ENCODE measurements around the gene NSUN6. TPM values are rescaled to one million over a fixed set of nuclear protein-coding genes. Genes with fewer than 3 reads are reported as not detected.

NSUN6 gene
- total and polyA plus RNA-seq, 2 donors: 6.0 to 42.0 TPM

GRCh38 chr10:18514537-18514936 is 136.8 kb downstream of the NSUN6 start:
- no peaks in the 10 kb centered on the region for H3K36me3 ChIP-seq (ENCODE audit: insufficient read depth)
- no peak for DNase-seq (ENCODE audit: extremely low spot score)
- no peak overlapping the region for H3K27ac ChIP-seq (ENCODE audit: low read depth)
- H3K4me3 ChIP-seq (ENCODE audit: low read depth, low read length): no peak overlapping the region
- H3K4me1 ChIP-seq (ENCODE audit: insufficient read depth): no peaks in the 10 kb centered on the region

GRCh38 chr10:18508587-18508986 is 142.8 kb downstream of the NSUN6 start:
- H3K4me1 ChIP-seq (ENCODE audit: insufficient read depth): no peaks in the 10 kb centered on the region
- no peaks in the 10 kb centered on the region for H3K36me3 ChIP-seq (ENCODE audit: insufficient read depth)
- no peak overlapping the region for H3K4me3 ChIP-seq (ENCODE audit: low read depth, low read length)
- no peak overlapping the region for H3K27ac ChIP-seq (ENCODE audit: low read depth)
- no peak for DNase-seq (ENCODE audit: extremely low spot score)
- 58% methylated on average over 4 of the region's 4 CpGs for WGBS

- no peaks in the 10 kb centered on the region for H3K4me1 ChIP-seq (ENCODE audit: insufficient read depth)
- H3K27ac ChIP-seq (ENCODE audit: low read depth): no peak overlapping the region
- H3K4me3 ChIP-seq (ENCODE audit: low read depth, low read length): no peak overlapping the region
- DNase-seq (ENCODE audit: extremely low spot score): no peak
- H3K36me3 ChIP-seq (ENCODE audit: insufficient read depth): no peaks in the 10 kb centered on the region
- WGBS: 52% methylated on average over 11 of the region's 11 CpGs
These were observed 145.8 kb downstream of the NSUN6 start for GRCh38 chr10:18505456-18506118.

- WGBS: 96% methylated on average over 5 of the region's 5 CpGs
- Histone ChIP-seq H3K36me3 (ENCODE audit: insufficient read depth) (no peaks in the 10 kb centered on the region), H3K4me3 (ENCODE audit: low read depth, low read length) (no peak overlapping the region), H3K27ac (ENCODE audit: low read depth) (no peak overlapping the region), H3K4me1 (ENCODE audit: insufficient read depth) (no peaks in the 10 kb centered on the region)
- DNase-seq (ENCODE audit: extremely low spot score): no peak
These were observed 147.2 kb downstream of the NSUN6 start for GRCh38 chr10:18504161-18504560.

GRCh38 chr10:18501629-18502028 is 149.8 kb downstream of the NSUN6 start:
- H3K4me1 ChIP-seq (ENCODE audit: insufficient read depth): no peaks in the 10 kb centered on the region
- WGBS: 60% methylated on average over 5 of the region's 5 CpGs
- no peak overlapping the region for H3K4me3 ChIP-seq (ENCODE audit: low read depth, low read length)
- no peak for DNase-seq (ENCODE audit: extremely low spot score)
- H3K36me3 ChIP-seq (ENCODE audit: insufficient read depth): no peaks in the 10 kb centered on the region
- H3K27ac ChIP-seq (ENCODE audit: low read depth): no peak overlapping the region

- no peak for DNase-seq (ENCODE audit: extremely low spot score)
- Histone ChIP-seq H3K27ac (ENCODE audit: low read depth) (no peak overlapping the region), H3K4me1 (ENCODE audit: insufficient read depth) (no peaks in the 10 kb centered on the region), H3K4me3 (ENCODE audit: low read depth, low read length) (no peak overlapping the region), H3K36me3 (ENCODE audit: insufficient read depth) (no peaks in the 10 kb centered on the region)
- 83% methylated on average over 3 of the region's 3 CpGs for WGBS
These were observed 150.2 kb downstream of the NSUN6 start for GRCh38 chr10:18501198-18501597.

- no peak overlapping the region for H3K27ac ChIP-seq (ENCODE audit: low read depth)
- no peaks in the 10 kb centered on the region for H3K4me1 ChIP-seq (ENCODE audit: insufficient read depth)
- WGBS: 88% methylated on average over 7 of the region's 7 CpGs
- no peaks in the 10 kb centered on the region for H3K36me3 ChIP-seq (ENCODE audit: insufficient read depth)
- no peak overlapping the region for H3K4me3 ChIP-seq (ENCODE audit: low read depth, low read length)
- no peak for DNase-seq (ENCODE audit: extremely low spot score)
These were observed 150.8 kb downstream of the NSUN6 start for GRCh38 chr10:18500576-18500975.

GRCh38 chr10:18498998-18499397 is 152.4 kb downstream of the NSUN6 start:
- 65% methylated on average over 4 of the region's 4 CpGs for WGBS
- no peaks in the 10 kb centered on the region for H3K4me1 ChIP-seq (ENCODE audit: insufficient read depth)
- no peaks in the 10 kb centered on the region for H3K36me3 ChIP-seq (ENCODE audit: insufficient read depth)
- H3K4me3 ChIP-seq (ENCODE audit: low read depth, low read length): no peak overlapping the region
- H3K27ac ChIP-seq (ENCODE audit: low read depth): no peak overlapping the region
- no peak for DNase-seq (ENCODE audit: extremely low spot score)

GRCh38 chr10:18497806-18498369 is 153.5 kb downstream of the NSUN6 start:
- H3K4me3 ChIP-seq (ENCODE audit: low read depth, low read length): no peak overlapping the region
- no peak for DNase-seq (ENCODE audit: extremely low spot score)
- no peaks in the 10 kb centered on the region for H3K36me3 ChIP-seq (ENCODE audit: insufficient read depth)
- 80% methylated on average over 8 of the region's 8 CpGs for WGBS
- no peaks in the 10 kb centered on the region for H3K4me1 ChIP-seq (ENCODE audit: insufficient read depth)
- H3K27ac ChIP-seq (ENCODE audit: low read depth): no peak overlapping the region

Other genes starting within 250 kb of the NSUN6 start
- gene ARL5B, start 7.8 kb upstream of the NSUN6 start, total RNA-seq: 69.8 TPM
- 4.7 TPM for gene ARL5B, start 7.8 kb upstream of the NSUN6 start, polyA plus RNA-seq